HepG2 (cell line): ENCODE measurements around the gene MYL12B. TPM values are rescaled to one million over a fixed set of nuclear protein-coding genes. Genes with fewer than 3 reads are reported as not detected.

Source experiments
- ATAC-seq: fragments of 200-7000 bp; cut with Tn5 transposase; 3 replicates; pipeline ENCODE4 v1.9.1; 2020; ENCODE audit warnings: mild to moderate bottlenecking, moderate library complexity
- BruUV-seq: library from RNA; stranded (reverse); fragments of 400-500 nt; replicated peaks from 2 replicates; lab custom pipeline; 2021; lab: Mats Ljungman, UMichigan
- CTCF ChIA-PET: fragments of 300-600 bp; formaldehyde crosslinking; extraction: SDS; loops from one replicate; lab custom pipeline; 2021; ENCODE audit warnings: low total read pairs, inconsistent platforms, low intra/inter-chr PET ratio; lab: Yijun Ruan, JAX
- POLR2A ChIA-PET: fragments of 350-600 bp; sonication (Branson Sonifier 250); formaldehyde crosslinking; loops from one replicate; lab custom pipeline; 2020; ENCODE audit warnings: antibody characterized with exemption, inconsistent platforms; lab: Yijun Ruan, JAX
- DNase-seq: peaks from one replicate; pipeline ENCODE4 v3.0.0-alpha.2; 2015; ENCODE audit warnings: low spot score
- FAIRE-seq: peaks from 3 replicates; lab custom pipeline; 2011; peaks lifted over from hg19 to GRCh38; lab: Jason Lieb, UNC
- H2AFZ ChIP-seq: one replicate; pipeline ENCODE4 v1.6.1; 2011; ENCODE audit warnings: low read length, inconsistent platforms
- H3K27ac ChIP-seq: fragments of 300-600 bp; 3 replicates; pipeline ENCODE4 v1.8.0; 2011; ENCODE audit warnings: mixed run types, mild to moderate bottlenecking, mixed read lengths, low read length, inconsistent platforms; ENCODE audit not compliant: insufficient read depth; ENCODE audit errors: extremely low read length
- H3K27me3 ChIP-seq, 2 experiments: fragments of 200-600 bp in 1 of 2; 2 replicates in 1 of 2; 3 replicates in 1 of 2; pipeline versions ENCODE4 v1.6.0 to v1.8.0; 2011; ENCODE audit warnings: low read length in 2 of 2, mild to moderate bottlenecking in 2 of 2, moderate library complexity in 2 of 2, inconsistent platforms in 1 of 2; ENCODE audit not compliant: insufficient read depth in 2 of 2, control insufficient read depth in 1 of 2
- H3K36me3 ChIP-seq, 2 experiments: fragments of 200-600 bp in 1 of 2; replicated peaks in 1 of 2; 2 replicates in 1 of 2; 3 replicates in 1 of 2; pipeline versions ENCODE4 v1.5.1 to v1.8.0; 2011; ENCODE audit warnings: low read length in 2 of 2, inconsistent platforms in 1 of 2; ENCODE audit not compliant: insufficient read depth in 2 of 2, control insufficient read depth in 1 of 2
- H3K4me1 ChIP-seq: 2 replicates; pipeline ENCODE4 v1.5.1; 2012; ENCODE audit warnings: low read length, inconsistent platforms; ENCODE audit not compliant: insufficient read depth
- H3K4me2 ChIP-seq: 2 replicates; pipeline ENCODE4 v1.6.0; 2011; ENCODE audit warnings: low read depth, low read length, inconsistent platforms
- H3K4me3 ChIP-seq, 3 experiments: fragments of 200-600 bp in 1 of 3; sonication (generic), shearing (Covaris generic) in 1 of 3; replicated peaks in 1 of 3; 2 replicates each; pipeline ENCODE4 v1.5.1; 2011 to 2016; ENCODE audit warnings: low read length in 3 of 3, inconsistent platforms in 2 of 3, low read depth in 2 of 3, mild to moderate bottlenecking in 2 of 3, control low read depth in 1 of 3, mixed read lengths in 1 of 3; ENCODE audit not compliant: insufficient read depth in 1 of 3
- H3K79me2 ChIP-seq: one replicate; pipeline ENCODE4 v1.6.1; 2011; ENCODE audit warnings: low read length, inconsistent platforms; ENCODE audit not compliant: insufficient read depth
- H3K9ac ChIP-seq: 2 replicates; pipeline ENCODE4 v1.6.0; 2011; ENCODE audit warnings: mild to moderate bottlenecking, low read depth, low read length, inconsistent platforms; ENCODE audit not compliant: insufficient read depth
- H3K9me3 ChIP-seq: 2 replicates; pipeline ENCODE4 v1.5.1; 2012; ENCODE audit warnings: mild to moderate bottlenecking, low read length
- H4K20me1 ChIP-seq: 2 replicates; pipeline ENCODE4 v1.6.0; 2011; ENCODE audit warnings: inconsistent platforms, mild to moderate bottlenecking, low read length, moderate library complexity; ENCODE audit not compliant: insufficient read depth
- ARNTL ChIP-seq: sonication (generic); formaldehyde crosslinking; IDR thresholded peaks from 2 replicates; pipeline ENCODE4 v1.4.0; 2020; ENCODE audit warnings: mild to moderate bottlenecking, missing genetic modification reagents
- ESRRA ChIP-seq: sonication (generic); formaldehyde crosslinking; IDR thresholded peaks from 2 replicates; pipeline ENCODE4 v1.5.1; 2020; ENCODE audit warnings: mild to moderate bottlenecking, low read depth, missing genetic modification reagents
- KLF9 ChIP-seq: IDR thresholded peaks from 2 replicates; pipeline ENCODE4 v1.6.1; 2016; ENCODE audit warnings: low read depth
- MED8 ChIP-seq: sonication (generic); formaldehyde crosslinking; IDR thresholded peaks from 2 replicates; pipeline ENCODE4 v1.8.1; 2023; ENCODE audit warnings: mild to moderate bottlenecking, missing genetic modification reagents; ENCODE audit not compliant: insufficient replicate concordance
- MEF2D ChIP-seq: sonication (generic); formaldehyde crosslinking; IDR thresholded peaks from 2 replicates; pipeline ENCODE4 v1.5.1; 2020; ENCODE audit warnings: mild to moderate bottlenecking, missing genetic modification reagents
- MEIS2 ChIP-seq: sonication (generic); formaldehyde crosslinking; IDR thresholded peaks from 2 replicates; pipeline ENCODE4 v1.9.0; 2021; ENCODE audit warnings: mild to moderate bottlenecking, missing genetic modification reagents
- POLR2AphosphoS2 ChIP-seq: IDR thresholded peaks from 2 replicates; pipeline ENCODE4 v1.6.1; 2011; ENCODE audit warnings: low read depth, low read length, improper control_type of control experiment
- ZKSCAN1 ChIP-seq: fragments of 150-350 bp; IDR thresholded peaks from 2 replicates; pipeline ENCODE4 v1.6.1; 2014; ENCODE audit warnings: low read length
- ZNF761 ChIP-seq: sonication (generic); formaldehyde crosslinking; conservative IDR thresholded peaks from 2 replicates; pipeline ENCODE4 v1.4.0; 2020; ENCODE audit warnings: mild to moderate bottlenecking, missing genetic modification reagents
- WGBS: methylation state at CpG from one replicate; pipeline ENCODE4 v1.1.6; 2017; ENCODE audit warnings: low lambda C conversion rate; 5-methylcytosine and 5-hydroxymethylcytosine counted together
- in situ Hi-C: cut with HindIII; loops from 2 replicates; pipeline ENCODE4 v1.10.0; 2017; ENCODE audit warnings: low pct_unique_long_range_greater_than_20kb; ENCODE audit not compliant: extremely low pct_ligation_motif_present
- intact Hi-C: fragments of 100-400 bp; cut with micrococcal nuclease; formaldehyde crosslinking; loops from one replicate; pipeline ENCODE4 v1.10.0; 2022; ENCODE audit not compliant: unreplicated experiment
- polyA plus RNA-seq, 8 experiments: library from polyadenylated mRNA; depleted of rRNA in 3 of 8; stranded (reverse) in 7 of 8; unstranded in 1 of 8; fragments of >200 nt; fragmentation: Illumina TruSeq in 4 of 8; extraction: Trizol in 4 of 8; gene quantifications; 2 replicates each; pipeline versions ENCODE4 v1.2.1 to v1.2.3, GENCODE V29; 2011 to 2016; ENCODE audit warnings: low read depth in 4 of 8, missing spikeins in 1 of 8, mixed read lengths in 1 of 8; ENCODE audit not compliant: insufficient read depth in 1 of 8
- total RNA-seq, 5 experiments: library from RNA; depleted of rRNA; stranded (reverse); fragments of >200 nt; fragmentation: Illumina TruSeq; extraction: Trizol; gene quantifications; 2 replicates each; pipeline ENCODE4 v1.2.3, GENCODE V29; 2016; ENCODE audit warnings: low read depth in 1 of 5
- TF ChIP-seq, protein P1 (sequence below): IDR thresholded peaks from 2 replicates; pipeline ENCODE4 v1.6.1; 2016; ENCODE audit warnings: missing compliant biosample characterization, missing genetic modification reagents, borderline replicate concordance
- TF ChIP-seq, protein P2 (sequence below): sonication (generic); formaldehyde crosslinking; IDR thresholded peaks from 2 replicates; pipeline ENCODE4 v1.4.0; 2020; ENCODE audit warnings: mild to moderate bottlenecking, missing genetic modification reagents
- TF ChIP-seq, protein P3 (sequence below): sonication (generic); formaldehyde crosslinking; IDR thresholded peaks from 2 replicates; pipeline ENCODE4 v1.9.0; 2022; ENCODE audit warnings: missing genetic modification reagents, mild to moderate bottlenecking, borderline replicate concordance
- TF ChIP-seq, protein P4 (sequence below): IDR thresholded peaks from 2 replicates; pipeline ENCODE4 v1.6.1; 2016; ENCODE audit warnings: missing compliant biosample characterization, missing genetic modification reagents, borderline replicate concordance
- TF ChIP-seq, protein P5 (sequence below): sonication (generic); formaldehyde crosslinking; IDR thresholded peaks from 2 replicates; pipeline ENCODE4 v1.8.1; 2022; ENCODE audit warnings: mild to moderate bottlenecking, missing genetic modification reagents

Gene MYL12B
- total and polyA plus RNA-seq, 2 of the 13 experiments (the other 11 are each of a cell fraction or from before 2014, with no cell fraction given) = 265 to 340 TPM

DNA sequence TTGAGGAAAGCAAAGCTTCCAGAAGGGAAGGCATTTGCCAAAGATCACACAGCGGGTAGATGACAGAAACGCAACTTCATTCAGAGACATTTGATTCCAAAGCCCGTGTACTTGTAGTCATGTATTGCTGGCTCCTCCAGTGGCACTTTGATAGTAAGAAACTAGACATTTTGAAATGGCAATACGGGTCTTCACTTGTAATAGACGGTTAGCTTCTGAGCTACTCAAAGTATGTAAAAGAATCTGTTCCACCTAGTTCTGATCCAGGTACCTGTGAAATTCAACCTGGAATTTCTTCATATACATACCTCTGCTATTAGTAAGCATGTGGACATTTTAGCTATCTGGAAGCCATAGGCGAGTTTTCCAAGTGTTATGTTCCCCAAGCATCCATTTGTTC lies 40.4 kb upstream of the MYL12B start:
- Histone ChIP-seq H3K27me3 (no peaks in the 10 kb centered on the region), H3K27ac (no peak overlapping the region), H3K4me1 (peaks cover 59% of the 10 kb centered on the region), H3K4me2 (no peak overlapping the region), H3K79me2 (no peaks in the 10 kb centered on the region), H3K9ac (no peak overlapping the region), H3K9me3 (no peaks in the 10 kb centered on the region), H3K36me3 (no peaks in the 10 kb centered on the region), H4K20me1 (no peaks in the 10 kb centered on the region), H2AFZ (no peak overlapping the region), H3K4me3 (no peak overlapping the region)
- DNase-seq (no peak), ATAC-seq (no peak), FAIRE-seq (no peak)
- 97% methylated on average over 6 of the region's 6 CpGs for WGBS
- BruUV-seq = no TSS peak
- TF ChIP-seq MEF2D = no peak
- no peak for TF ChIP-seq ARNTL
- TF ChIP-seq ZNF761 (CRISPR knock-in tag) = no peak
- TF ChIP-seq, protein P1, sequence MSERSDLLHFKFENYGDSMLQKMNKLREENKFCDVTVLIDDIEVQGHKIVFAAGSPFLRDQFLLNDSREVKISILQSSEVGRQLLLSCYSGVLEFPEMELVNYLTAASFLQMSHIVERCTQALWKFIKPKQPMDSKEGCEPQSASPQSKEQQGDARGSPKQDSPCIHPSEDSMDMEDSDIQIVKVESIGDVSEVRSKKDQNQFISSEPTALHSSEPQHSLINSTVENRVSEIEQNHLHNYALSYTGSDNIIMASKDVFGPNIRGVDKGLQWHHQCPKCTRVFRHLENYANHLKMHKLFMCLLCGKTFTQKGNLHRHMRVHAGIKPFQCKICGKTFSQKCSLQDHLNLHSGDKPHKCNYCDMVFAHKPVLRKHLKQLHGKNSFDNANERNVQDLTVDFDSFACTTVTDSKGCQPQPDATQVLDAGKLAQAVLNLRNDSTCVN (CRISPR knock-in tag) = no peak
- TF ChIP-seq KLF9 (CRISPR knock-in tag) = no peak
- no peak for TF ChIP-seq MEIS2 (CRISPR knock-in tag)
- TF ChIP-seq, protein P2, sequence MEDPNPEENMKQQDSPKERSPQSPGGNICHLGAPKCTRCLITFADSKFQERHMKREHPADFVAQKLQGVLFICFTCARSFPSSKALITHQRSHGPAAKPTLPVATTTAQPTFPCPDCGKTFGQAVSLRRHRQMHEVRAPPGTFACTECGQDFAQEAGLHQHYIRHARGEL = no peak
- TF ChIP-seq MED8 (CRISPR knock-in tag) = no peak
- TF ChIP-seq, protein P3, sequence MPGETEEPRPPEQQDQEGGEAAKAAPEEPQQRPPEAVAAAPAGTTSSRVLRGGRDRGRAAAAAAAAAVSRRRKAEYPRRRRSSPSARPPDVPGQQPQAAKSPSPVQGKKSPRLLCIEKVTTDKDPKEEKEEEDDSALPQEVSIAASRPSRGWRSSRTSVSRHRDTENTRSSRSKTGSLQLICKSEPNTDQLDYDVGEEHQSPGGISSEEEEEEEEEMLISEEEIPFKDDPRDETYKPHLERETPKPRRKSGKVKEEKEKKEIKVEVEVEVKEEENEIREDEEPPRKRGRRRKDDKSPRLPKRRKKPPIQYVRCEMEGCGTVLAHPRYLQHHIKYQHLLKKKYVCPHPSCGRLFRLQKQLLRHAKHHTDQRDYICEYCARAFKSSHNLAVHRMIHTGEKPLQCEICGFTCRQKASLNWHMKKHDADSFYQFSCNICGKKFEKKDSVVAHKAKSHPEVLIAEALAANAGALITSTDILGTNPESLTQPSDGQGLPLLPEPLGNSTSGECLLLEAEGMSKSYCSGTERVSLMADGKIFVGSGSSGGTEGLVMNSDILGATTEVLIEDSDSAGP (CRISPR knock-in tag) = no peak
- TF ChIP-seq ZKSCAN1 = no peak
- TF ChIP-seq POLR2AphosphoS2 = no peak
- no peak for TF ChIP-seq ESRRA
- TF ChIP-seq, protein P4, sequence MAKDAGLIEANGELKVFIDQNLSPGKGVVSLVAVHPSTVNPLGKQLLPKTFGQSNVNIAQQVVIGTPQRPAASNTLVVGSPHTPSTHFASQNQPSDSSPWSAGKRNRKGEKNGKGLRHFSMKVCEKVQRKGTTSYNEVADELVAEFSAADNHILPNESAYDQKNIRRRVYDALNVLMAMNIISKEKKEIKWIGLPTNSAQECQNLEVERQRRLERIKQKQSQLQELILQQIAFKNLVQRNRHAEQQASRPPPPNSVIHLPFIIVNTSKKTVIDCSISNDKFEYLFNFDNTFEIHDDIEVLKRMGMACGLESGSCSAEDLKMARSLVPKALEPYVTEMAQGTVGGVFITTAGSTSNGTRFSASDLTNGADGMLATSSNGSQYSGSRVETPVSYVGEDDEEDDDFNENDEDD (CRISPR knock-in tag) = no peak
- TF ChIP-seq, protein P5, sequence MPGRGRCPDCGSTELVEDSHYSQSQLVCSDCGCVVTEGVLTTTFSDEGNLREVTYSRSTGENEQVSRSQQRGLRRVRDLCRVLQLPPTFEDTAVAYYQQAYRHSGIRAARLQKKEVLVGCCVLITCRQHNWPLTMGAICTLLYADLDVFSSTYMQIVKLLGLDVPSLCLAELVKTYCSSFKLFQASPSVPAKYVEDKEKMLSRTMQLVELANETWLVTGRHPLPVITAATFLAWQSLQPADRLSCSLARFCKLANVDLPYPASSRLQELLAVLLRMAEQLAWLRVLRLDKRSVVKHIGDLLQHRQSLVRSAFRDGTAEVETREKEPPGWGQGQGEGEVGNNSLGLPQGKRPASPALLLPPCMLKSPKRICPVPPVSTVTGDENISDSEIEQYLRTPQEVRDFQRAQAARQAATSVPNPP (CRISPR knock-in tag) = no peak
- CTCF ChIA-PET = no interaction called here
- in situ Hi-C loops (no loop called here), intact Hi-C loops (no loop called here)
- POLR2A ChIA-PET = no interaction called here
